ENCODE data around the gene FAR1.
"Not testable (repeated sequence)": the region's sequence is repeated elsewhere in the genome, so short reads cannot be mapped to it uniquely, and the experiment has no call there.

Gene FAR1

DNA sequence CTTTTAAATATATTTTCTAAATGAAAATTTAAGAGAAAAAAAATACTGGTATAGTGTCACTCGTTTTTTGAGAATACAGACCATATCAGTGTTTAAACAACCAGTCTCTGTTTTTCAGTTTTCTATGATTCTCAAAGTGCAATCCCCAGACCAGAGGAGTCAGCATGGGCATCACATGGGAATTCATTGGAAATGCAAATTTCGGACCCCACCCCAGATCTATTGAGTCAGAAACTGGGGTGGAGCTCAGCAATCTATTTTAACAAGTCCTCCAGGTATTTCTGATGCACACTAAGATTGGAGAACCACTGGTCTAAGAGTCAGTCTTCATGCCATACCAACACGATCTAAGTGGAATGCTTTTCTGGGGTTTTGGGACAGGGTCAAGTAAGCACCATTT, 66.1 kb downstream of the FAR1 start:
- Histone ChIP-seq H3K4me3 (ENCODE audit: insufficient read depth, low read depth, low read length, poor library complexity, severe bottlenecking) (no peak overlapping the region), H3K27ac (ENCODE audit: insufficient read depth, low read length, poor library complexity, severe bottlenecking) (no peak overlapping the region), H3K27me3 (replicated peaks; ENCODE audit: control insufficient read depth, insufficient read depth, low read length, poor library complexity, severe bottlenecking) (no peaks in the 10 kb centered on the region), H3K36me3 (ENCODE audit: control insufficient read depth, insufficient read depth, low read length) (peaks cover under 1% of the 10 kb centered on the region), H3K4me1 (ENCODE audit: control insufficient read depth, insufficient read depth, low read length, poor library complexity, severe bottlenecking) (no peaks in the 10 kb centered on the region), H3K9me3 (ENCODE audit: control insufficient read depth, low read length) (no peaks in the 10 kb centered on the region)
- DNase-seq = no peak

DNA sequence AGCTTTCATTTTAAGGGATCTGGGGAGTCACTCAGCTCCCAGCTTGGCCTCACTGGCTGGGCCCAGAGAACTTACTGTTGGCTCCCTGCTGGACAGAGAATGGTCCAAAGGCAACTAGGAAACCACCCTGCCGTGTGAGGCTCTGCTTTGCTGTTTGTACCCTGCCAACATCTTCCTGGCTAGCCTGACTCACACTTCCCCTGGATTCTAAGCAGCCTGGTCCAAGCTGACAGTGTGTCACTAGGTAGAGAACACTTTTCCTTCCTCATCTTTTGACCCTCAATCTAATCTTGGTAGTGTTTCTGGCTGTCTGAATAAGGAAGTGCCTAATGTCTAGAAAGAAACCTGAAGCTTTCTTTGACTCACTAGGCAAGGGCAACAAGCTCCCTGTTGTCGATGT, 76.7 kb downstream of the FAR1 start:
- DNase-seq = no peak
- peaks cover 3% of the 10 kb centered on the region for H3K27me3 ChIP-seq (replicated peaks; ENCODE audit: control insufficient read depth, insufficient read depth, low read length, poor library complexity, severe bottlenecking)
- H3K4me3 ChIP-seq (ENCODE audit: insufficient read depth, low read depth, low read length, poor library complexity, severe bottlenecking) = no peak overlapping the region
- no peaks in the 10 kb centered on the region for H3K9me3 ChIP-seq (ENCODE audit: control insufficient read depth, low read length)
- H3K4me1 ChIP-seq (ENCODE audit: control insufficient read depth, insufficient read depth, low read length, poor library complexity, severe bottlenecking) = no peaks in the 10 kb centered on the region
- no peak overlapping the region for H3K27ac ChIP-seq (ENCODE audit: insufficient read depth, low read length, poor library complexity, severe bottlenecking)
- no peaks in the 10 kb centered on the region for H3K36me3 ChIP-seq (ENCODE audit: control insufficient read depth, insufficient read depth, low read length)

DNA sequence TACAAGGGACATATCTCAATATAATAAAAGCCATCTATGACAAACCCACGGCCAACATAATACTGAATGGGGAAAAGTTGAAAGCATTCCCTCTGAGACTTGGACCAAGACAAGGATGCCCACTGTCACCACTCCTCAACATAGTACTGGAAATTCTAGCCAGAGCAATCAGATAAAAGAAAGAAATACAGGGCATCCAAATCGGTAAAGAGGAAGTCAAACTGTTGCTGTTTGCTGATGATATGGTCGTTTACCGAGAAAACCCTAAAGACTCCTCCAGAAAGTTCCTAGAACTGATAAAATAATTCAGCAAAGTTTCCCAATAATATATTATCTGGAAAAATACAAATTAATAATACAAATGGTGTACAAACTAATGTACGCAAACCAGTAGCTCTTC, 84.8 kb downstream of the FAR1 start:
- H3K9me3 ChIP-seq (ENCODE audit: control insufficient read depth, low read length); H3K27ac ChIP-seq (ENCODE audit: insufficient read depth, low read length, poor library complexity, severe bottlenecking); H3K36me3 ChIP-seq (ENCODE audit: control insufficient read depth, insufficient read depth, low read length); DNase-seq; H3K4me1 ChIP-seq (ENCODE audit: control insufficient read depth, insufficient read depth, low read length, poor library complexity, severe bottlenecking); H3K4me3 ChIP-seq (ENCODE audit: insufficient read depth, low read depth, low read length, poor library complexity, severe bottlenecking); H3K27me3 ChIP-seq (replicated peaks; ENCODE audit: control insufficient read depth, insufficient read depth, low read length, poor library complexity, severe bottlenecking): not testable (repeated sequence)

DNA sequence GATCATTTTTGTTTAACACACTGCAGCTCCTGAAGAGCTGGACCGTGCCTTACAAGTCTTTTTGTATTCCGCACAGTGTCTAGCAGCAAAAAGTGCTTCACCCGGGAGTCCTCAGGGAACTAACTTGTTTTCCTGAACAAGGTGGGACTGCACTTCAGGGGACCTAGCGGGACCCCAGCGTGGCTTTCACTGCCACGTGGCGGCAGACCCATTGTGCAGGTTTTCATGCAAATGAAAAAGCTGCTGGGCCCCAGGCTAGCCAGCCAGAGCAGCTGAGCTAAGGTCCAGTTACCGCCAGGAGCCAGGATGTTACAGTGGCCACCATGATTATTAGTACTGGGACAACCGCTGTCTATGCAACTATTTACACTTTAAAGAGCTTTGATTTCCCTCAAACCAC, 90.6 kb downstream of the FAR1 start:
- H3K27me3 ChIP-seq (replicated peaks; ENCODE audit: control insufficient read depth, insufficient read depth, low read length, poor library complexity, severe bottlenecking) = no peaks in the 10 kb centered on the region
- no peaks in the 10 kb centered on the region for H3K9me3 ChIP-seq (ENCODE audit: control insufficient read depth, low read length)
- H3K27ac ChIP-seq (ENCODE audit: insufficient read depth, low read length, poor library complexity, severe bottlenecking) = no peak overlapping the region
- H3K36me3 ChIP-seq (ENCODE audit: control insufficient read depth, insufficient read depth, low read length) = no peaks in the 10 kb centered on the region
- DNase-seq = no peak
- no peaks in the 10 kb centered on the region for H3K4me1 ChIP-seq (ENCODE audit: control insufficient read depth, insufficient read depth, low read length, poor library complexity, severe bottlenecking)
- H3K4me3 ChIP-seq (ENCODE audit: insufficient read depth, low read depth, low read length, poor library complexity, severe bottlenecking) = no peak overlapping the region

DNA sequence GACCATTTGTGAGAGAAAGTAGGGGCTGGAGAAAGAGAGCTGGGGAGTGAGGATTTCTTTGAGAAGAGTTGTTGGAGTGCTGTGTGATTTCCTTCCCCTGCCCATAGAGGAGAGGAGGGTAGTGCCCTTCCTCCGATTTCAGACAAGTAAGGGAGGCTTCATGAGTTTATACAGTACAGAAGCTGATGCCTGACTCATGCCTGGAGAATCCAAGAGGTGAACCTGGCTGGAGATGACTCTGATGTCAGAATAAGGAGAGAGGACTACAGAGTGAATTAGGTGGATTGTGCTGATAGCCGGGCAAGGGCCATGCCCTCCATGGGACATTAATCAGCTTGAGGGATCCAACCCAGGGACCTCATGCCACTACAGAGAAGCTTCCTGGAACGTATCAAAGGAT, 91.6 kb downstream of the FAR1 start:
- no peak overlapping the region for H3K4me3 ChIP-seq (ENCODE audit: insufficient read depth, low read depth, low read length, poor library complexity, severe bottlenecking)
- no peak for DNase-seq
- H3K27me3 ChIP-seq (replicated peaks; ENCODE audit: control insufficient read depth, insufficient read depth, low read length, poor library complexity, severe bottlenecking) = no peaks in the 10 kb centered on the region
- no peaks in the 10 kb centered on the region for H3K4me1 ChIP-seq (ENCODE audit: control insufficient read depth, insufficient read depth, low read length, poor library complexity, severe bottlenecking)
- no peaks in the 10 kb centered on the region for H3K9me3 ChIP-seq (ENCODE audit: control insufficient read depth, low read length)
- no peak overlapping the region for H3K27ac ChIP-seq (ENCODE audit: insufficient read depth, low read length, poor library complexity, severe bottlenecking)
- H3K36me3 ChIP-seq (ENCODE audit: control insufficient read depth, insufficient read depth, low read length) = no peaks in the 10 kb centered on the region

DNA sequence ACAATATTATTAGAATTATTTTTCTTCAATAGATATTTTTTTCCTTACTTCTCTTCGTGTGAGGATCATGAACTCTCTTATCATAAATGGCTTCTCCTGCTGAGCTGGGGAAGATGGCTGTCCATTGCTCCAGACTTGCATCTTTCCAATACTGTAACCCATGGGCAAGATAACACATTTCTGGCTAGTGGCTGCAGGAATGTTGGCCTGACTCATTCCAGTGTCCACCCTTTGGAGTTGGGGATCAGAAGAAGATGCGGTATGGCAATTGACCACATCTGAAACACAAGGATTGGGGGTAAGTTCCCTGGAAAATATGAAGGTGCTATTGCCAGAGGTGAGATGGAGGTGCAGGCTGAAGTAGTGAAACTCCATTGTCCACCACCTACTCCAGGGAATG, 92.8 kb downstream of the FAR1 start:
- H3K27ac ChIP-seq (ENCODE audit: insufficient read depth, low read length, poor library complexity, severe bottlenecking) = no peak overlapping the region
- no peak overlapping the region for H3K4me3 ChIP-seq (ENCODE audit: insufficient read depth, low read depth, low read length, poor library complexity, severe bottlenecking)
- H3K36me3 ChIP-seq (ENCODE audit: control insufficient read depth, insufficient read depth, low read length) = no peaks in the 10 kb centered on the region
- H3K9me3 ChIP-seq (ENCODE audit: control insufficient read depth, low read length) = no peaks in the 10 kb centered on the region
- no peaks in the 10 kb centered on the region for H3K4me1 ChIP-seq (ENCODE audit: control insufficient read depth, insufficient read depth, low read length, poor library complexity, severe bottlenecking)
- DNase-seq = no peak
- H3K27me3 ChIP-seq (replicated peaks; ENCODE audit: control insufficient read depth, insufficient read depth, low read length, poor library complexity, severe bottlenecking) = no peaks in the 10 kb centered on the region

DNA sequence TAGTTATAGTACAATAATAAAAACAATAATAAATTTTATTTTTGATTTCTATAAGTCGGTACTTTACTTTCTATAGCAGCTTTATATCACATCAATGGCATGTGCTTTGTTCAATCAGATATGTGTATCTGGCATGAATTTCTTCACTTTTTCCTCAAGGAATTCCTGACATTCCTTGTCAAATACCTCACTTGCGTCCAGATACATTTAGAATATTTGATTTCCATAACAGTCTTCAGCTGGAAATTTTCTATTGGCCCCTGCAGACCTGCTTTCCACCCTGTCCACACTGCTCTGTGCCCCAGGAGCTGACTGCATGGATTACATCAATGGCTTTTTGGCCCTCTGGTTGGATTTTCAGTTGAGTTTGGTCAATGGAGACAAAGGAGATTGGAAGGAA, 93.2 kb downstream of the FAR1 start:
- no peak for DNase-seq
- Histone ChIP-seq H3K27ac (ENCODE audit: insufficient read depth, low read length, poor library complexity, severe bottlenecking) (no peak overlapping the region), H3K36me3 (ENCODE audit: control insufficient read depth, insufficient read depth, low read length) (no peaks in the 10 kb centered on the region), H3K27me3 (replicated peaks; ENCODE audit: control insufficient read depth, insufficient read depth, low read length, poor library complexity, severe bottlenecking) (no peaks in the 10 kb centered on the region), H3K9me3 (ENCODE audit: control insufficient read depth, low read length) (no peaks in the 10 kb centered on the region), H3K4me1 (ENCODE audit: control insufficient read depth, insufficient read depth, low read length, poor library complexity, severe bottlenecking) (no peaks in the 10 kb centered on the region), H3K4me3 (ENCODE audit: insufficient read depth, low read depth, low read length, poor library complexity, severe bottlenecking) (no peak overlapping the region)

DNA sequence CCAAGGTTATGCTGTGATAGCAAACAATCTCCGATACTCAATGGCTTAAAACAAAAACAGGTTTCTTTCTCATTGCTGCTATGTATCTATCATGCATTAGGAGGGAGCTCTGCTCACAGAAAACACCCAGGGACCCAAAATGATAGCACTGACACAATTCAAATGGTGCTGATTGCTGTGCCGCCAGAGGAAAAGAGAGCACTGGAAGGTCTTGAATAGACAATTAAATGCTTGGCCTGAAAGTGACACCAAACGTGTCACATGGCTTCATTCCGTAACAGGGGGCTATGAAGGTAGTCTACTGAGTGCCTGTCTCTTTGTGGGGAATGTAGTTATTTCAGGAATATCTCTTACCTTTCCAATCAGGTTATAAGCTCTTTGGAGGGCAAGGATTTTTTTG, 94.2 kb downstream of the FAR1 start:
- no peak overlapping the region for H3K4me3 ChIP-seq (ENCODE audit: insufficient read depth, low read depth, low read length, poor library complexity, severe bottlenecking)
- no peaks in the 10 kb centered on the region for H3K27me3 ChIP-seq (replicated peaks; ENCODE audit: control insufficient read depth, insufficient read depth, low read length, poor library complexity, severe bottlenecking)
- no peaks in the 10 kb centered on the region for H3K9me3 ChIP-seq (ENCODE audit: control insufficient read depth, low read length)
- no peak for DNase-seq
- H3K4me1 ChIP-seq (ENCODE audit: control insufficient read depth, insufficient read depth, low read length, poor library complexity, severe bottlenecking) = no peaks in the 10 kb centered on the region
- no peaks in the 10 kb centered on the region for H3K36me3 ChIP-seq (ENCODE audit: control insufficient read depth, insufficient read depth, low read length)
- no peak overlapping the region for H3K27ac ChIP-seq (ENCODE audit: insufficient read depth, low read length, poor library complexity, severe bottlenecking)

DNA sequence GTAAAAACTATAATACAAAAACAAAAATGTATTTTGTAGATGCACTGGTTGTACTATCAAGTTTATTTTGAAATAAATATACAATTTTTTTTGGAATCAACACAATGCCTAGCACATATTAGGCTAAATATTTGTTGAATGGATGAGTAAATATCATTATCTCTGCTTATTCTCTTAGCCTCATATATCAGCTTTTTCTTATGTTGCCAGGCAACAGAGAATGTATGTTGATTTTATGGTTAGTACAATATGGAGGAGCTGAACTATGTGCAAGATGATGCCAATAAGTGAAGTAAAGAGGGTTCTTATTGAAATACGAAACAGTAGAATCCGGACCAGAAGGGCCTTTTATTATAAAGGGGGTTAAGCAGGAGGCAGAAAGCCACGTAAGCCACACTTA, 94.9 kb downstream of the FAR1 start:
- no peak for DNase-seq
- no peaks in the 10 kb centered on the region for H3K9me3 ChIP-seq (ENCODE audit: control insufficient read depth, low read length)
- H3K4me3 ChIP-seq (ENCODE audit: insufficient read depth, low read depth, low read length, poor library complexity, severe bottlenecking) = no peak overlapping the region
- H3K27me3 ChIP-seq (replicated peaks; ENCODE audit: control insufficient read depth, insufficient read depth, low read length, poor library complexity, severe bottlenecking) = no peaks in the 10 kb centered on the region
- H3K36me3 ChIP-seq (ENCODE audit: control insufficient read depth, insufficient read depth, low read length) = no peaks in the 10 kb centered on the region
- no peaks in the 10 kb centered on the region for H3K4me1 ChIP-seq (ENCODE audit: control insufficient read depth, insufficient read depth, low read length, poor library complexity, severe bottlenecking)
- no peak overlapping the region for H3K27ac ChIP-seq (ENCODE audit: insufficient read depth, low read length, poor library complexity, severe bottlenecking)

DNA sequence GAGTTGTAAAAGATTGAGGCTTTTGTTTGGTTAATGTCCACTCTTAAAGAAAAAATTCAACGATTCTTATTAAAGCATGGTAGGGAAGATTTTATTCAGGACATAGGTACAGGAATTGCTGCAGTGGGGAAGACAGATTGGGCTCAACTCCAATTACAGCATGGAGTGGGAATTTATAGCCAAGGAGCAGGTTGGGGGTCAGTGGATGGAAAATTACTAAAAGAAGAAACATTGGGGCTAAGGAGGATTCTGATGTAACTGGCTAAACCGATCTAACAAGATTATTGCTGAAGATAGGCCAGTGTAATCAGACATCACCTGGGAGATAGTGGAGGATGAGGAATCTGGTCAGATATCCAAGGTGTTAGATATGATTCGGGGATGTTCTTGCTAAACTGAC, 97.4 kb downstream of the FAR1 start:
- H3K4me3 ChIP-seq (ENCODE audit: insufficient read depth, low read depth, low read length, poor library complexity, severe bottlenecking) = no peak overlapping the region
- no peaks in the 10 kb centered on the region for H3K27me3 ChIP-seq (replicated peaks; ENCODE audit: control insufficient read depth, insufficient read depth, low read length, poor library complexity, severe bottlenecking)
- H3K27ac ChIP-seq (ENCODE audit: insufficient read depth, low read length, poor library complexity, severe bottlenecking) = no peak overlapping the region
- H3K9me3 ChIP-seq (ENCODE audit: control insufficient read depth, low read length) = no peaks in the 10 kb centered on the region
- no peaks in the 10 kb centered on the region for H3K4me1 ChIP-seq (ENCODE audit: control insufficient read depth, insufficient read depth, low read length, poor library complexity, severe bottlenecking)
- no peaks in the 10 kb centered on the region for H3K36me3 ChIP-seq (ENCODE audit: control insufficient read depth, insufficient read depth, low read length)
- no peak for DNase-seq

DNA sequence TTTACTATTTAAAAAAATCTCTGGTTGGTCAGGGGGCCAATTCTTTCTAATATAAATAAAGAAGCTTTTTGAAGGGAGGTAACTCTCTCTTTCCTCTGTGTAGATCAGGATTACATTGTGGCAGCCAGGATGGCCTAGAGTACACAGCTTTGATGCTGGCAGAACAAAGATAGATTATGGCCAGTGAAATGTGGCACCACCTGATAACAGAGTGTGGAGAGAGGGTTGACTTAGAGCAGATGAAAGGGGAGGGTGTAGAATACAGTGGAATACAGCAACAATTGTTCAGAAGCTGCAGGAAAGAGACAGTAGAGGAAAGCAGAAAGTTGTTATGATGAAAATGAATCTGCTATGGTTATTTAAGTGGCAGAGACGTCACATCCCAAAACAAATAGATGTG, 99.0 kb downstream of the FAR1 start:
- no peak for DNase-seq
- H3K36me3 ChIP-seq (ENCODE audit: control insufficient read depth, insufficient read depth, low read length) = no peaks in the 10 kb centered on the region

More for the DNA sequence above, 99.0 kb downstream of the FAR1 start:
- Histone ChIP-seq H3K4me3 (ENCODE audit: insufficient read depth, low read depth, low read length, poor library complexity, severe bottlenecking) (no peak overlapping the region), H3K9me3 (ENCODE audit: control insufficient read depth, low read length) (no peaks in the 10 kb centered on the region), H3K27ac (ENCODE audit: insufficient read depth, low read length, poor library complexity, severe bottlenecking) (no peak overlapping the region), H3K4me1 (ENCODE audit: control insufficient read depth, insufficient read depth, low read length, poor library complexity, severe bottlenecking) (no peaks in the 10 kb centered on the region), H3K27me3 (replicated peaks; ENCODE audit: control insufficient read depth, insufficient read depth, low read length, poor library complexity, severe bottlenecking) (no peaks in the 10 kb centered on the region)
